Natural killer cell treated with Interleukin-12 subunit alpha and Interleukin-12 subunit beta and Interleukin-15 and Interleukin-18, amount 100 ng/mL, for 72 hours (primary cell): Measurements from ENCODE around the gene LAIR2. TPM values are rescaled to one million over a fixed set of nuclear protein-coding genes. Genes with fewer than 3 reads are reported as not detected.

Source experiments
- ATAC-seq, 2 donors: fragments of 150-1000 bp; cut with Tn5 transposase in 1 of 2; sonication (Bioruptor Pico), chemical (Tn5 transposase) in 1 of 2; 2 replicates each; pipeline ENCODE4 v1.10.0; 2021
- DNase-seq: peaks from one replicate; pipeline ENCODE4 v3.0.0; 2022; ENCODE audit warnings: low spot score
- H3K27ac Mint-ChIP-seq, 2 donors: 1 replicate in 1 of 2; 2 replicates in 1 of 2; pipeline ENCODE4 v1.8.0; 2022; ENCODE audit warnings: mixed read lengths in 2 of 2, mild to moderate bottlenecking in 1 of 2, moderate library complexity in 1 of 2
- H3K27me3 Mint-ChIP-seq, 2 donors: 1 replicate in 1 of 2; 2 replicates in 1 of 2; pipeline ENCODE4 v1.8.0; 2022; ENCODE audit warnings: mixed read lengths in 2 of 2
- H3K36me3 Mint-ChIP-seq: one replicate; pipeline ENCODE4 v1.8.0; 2022; ENCODE audit warnings: mixed read lengths
- H3K4me1 Mint-ChIP-seq, 2 donors: 1 replicate in 1 of 2; 2 replicates in 1 of 2; pipeline ENCODE4 v1.8.0; 2022; ENCODE audit warnings: low read depth in 2 of 2, mixed read lengths in 2 of 2, mild to moderate bottlenecking in 1 of 2
- H3K4me3 Mint-ChIP-seq: one replicate; pipeline ENCODE4 v1.8.0; 2022; ENCODE audit warnings: mixed read lengths
- H3K9me3 Mint-ChIP-seq: 2 replicates; pipeline ENCODE4 v1.8.0; 2022; ENCODE audit warnings: mixed read lengths
- total RNA-seq, 2 donors: library from RNA; stranded (reverse); gene quantifications; one replicate each; pipeline ENCODE4 v1.2.3, GENCODE V29; 2022

The LAIR2 gene
- total RNA-seq, 2 donors from 2014 or later: 18.4 to 48.0 TPM

DNA sequence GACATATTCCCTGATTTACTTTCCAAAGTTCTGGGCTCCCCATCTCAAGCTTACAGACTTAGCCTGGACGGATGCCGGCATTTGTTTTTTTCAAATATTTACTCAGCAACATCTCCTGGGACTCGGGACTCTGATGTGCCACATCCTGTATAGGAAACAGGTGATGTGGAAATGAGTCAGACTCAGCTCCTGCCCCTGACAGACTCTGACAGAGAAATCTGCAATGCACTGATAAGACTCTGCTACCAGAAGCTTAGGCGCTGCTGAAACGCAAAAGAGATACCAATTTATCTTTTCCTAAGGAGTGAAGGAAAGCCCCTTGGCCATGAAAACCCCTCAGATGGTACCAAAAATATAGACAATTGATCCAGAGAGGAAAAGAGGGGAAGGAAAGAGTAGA lies 16.2 kb downstream of the LAIR2 start:
- DNase-seq (no peak), ATAC-seq (peak; percentile 73 to 80)
- H3K4me1 Mint-ChIP-seq: peaks cover 45 to 54% of the 10 kb centered on the region in 2 donors
- H3K27me3 Mint-ChIP-seq: peaks cover 45 to 54% of the 10 kb centered on the region in 2 donors
- H3K36me3 Mint-ChIP-seq: peaks cover 5% of the 10 kb centered on the region
- H3K4me3 Mint-ChIP-seq: peak overlapping the region; percentile 73
- H3K9me3 Mint-ChIP-seq: peaks cover 8% of the 10 kb centered on the region
- H3K27ac Mint-ChIP-seq: peak overlapping the region in 1 of 2 donors; percentile 17

- Mint-ChIP-seq H3K27me3 (peaks cover 37 to 39% of the 10 kb centered on the region in 2 donors), H3K4me1 (peaks cover 52 to 63% of the 10 kb centered on the region in 2 donors)
- no peak for ATAC-seq
Observed at GRCh38 chr19:54521022-54521859, 18.6 kb downstream of the LAIR2 start.

GRCh38 chr19:54521860-54522513 lies 19.4 kb downstream of the LAIR2 start:
- H3K27me3 Mint-ChIP-seq: peaks cover 36% of the 10 kb centered on the region in 2 donors
- H3K4me3 Mint-ChIP-seq: peak overlapping the region; percentile 73
- H3K27ac Mint-ChIP-seq: peak overlapping the region; percentile 17 to 32

More at GRCh38 chr19:54521022-54521859, 18.6 kb downstream of the LAIR2 start:
- Mint-ChIP-seq H3K4me3 (peak overlapping the region; percentile 73), H3K27ac (peak overlapping the region; percentile 17 to 32), H3K36me3 (peaks cover 5% of the 10 kb centered on the region), H3K9me3 (peaks cover 8% of the 10 kb centered on the region)
- DNase-seq: no peak

GRCh38 chr19:54523403-54523802 lies 20.8 kb downstream of the LAIR2 start:
- Mint-ChIP-seq H3K27ac (peak overlapping the region; percentile 15 to 63), H3K27me3 (peaks cover 30 to 34% of the 10 kb centered on the region in 2 donors), H3K4me3 (peak overlapping the region; percentile 73), H3K9me3 (peaks cover 7% of the 10 kb centered on the region), H3K4me1 (peaks cover 65 to 71% of the 10 kb centered on the region in 2 donors), H3K36me3 (peaks cover 5% of the 10 kb centered on the region)
- ATAC-seq: peak; percentile 83 to 88
- peak; percentile 65 for DNase-seq

More at GRCh38 chr19:54521860-54522513, 19.4 kb downstream of the LAIR2 start:
- no peak for ATAC-seq
- Mint-ChIP-seq H3K4me1 (peaks cover 59 to 69% of the 10 kb centered on the region in 2 donors), H3K36me3 (peaks cover 5% of the 10 kb centered on the region), H3K9me3 (peaks cover 8% of the 10 kb centered on the region)
- no peak for DNase-seq

- no peaks in the 10 kb centered on the region for H3K36me3 Mint-ChIP-seq
- no peak overlapping the region for H3K4me3 Mint-ChIP-seq
- H3K4me1 Mint-ChIP-seq: peaks cover 64 to 72% of the 10 kb centered on the region in 2 donors
- peak overlapping the region in 1 of 2 donors; percentile 2 for H3K27ac Mint-ChIP-seq
- ATAC-seq (no peak), DNase-seq (no peak)
- peaks cover 7% of the 10 kb centered on the region for H3K9me3 Mint-ChIP-seq
- H3K27me3 Mint-ChIP-seq: peaks cover 18 to 30% of the 10 kb centered on the region in 2 donors
Observed at GRCh38 chr19:54525636-54526035, 23.0 kb downstream of the LAIR2 start.

DNA sequence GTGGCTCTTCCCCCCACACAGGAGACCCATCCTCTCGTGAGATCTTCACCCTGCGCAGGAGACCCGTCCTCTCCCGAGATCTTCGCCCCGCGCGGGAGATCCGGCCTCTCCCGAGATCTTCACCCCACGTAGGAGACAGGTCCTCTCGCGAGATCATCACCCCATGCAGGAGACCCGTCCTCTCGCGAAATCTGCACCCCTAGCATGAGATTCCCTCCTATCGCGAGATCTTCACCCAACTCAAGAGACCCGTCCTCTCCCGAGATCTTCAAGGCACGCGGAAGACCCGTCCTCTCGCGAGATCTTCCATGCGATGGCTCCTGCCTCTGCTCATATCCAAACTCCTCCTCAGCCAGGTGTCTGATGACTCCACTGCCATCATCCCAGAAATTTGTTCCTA lies 24.3 kb downstream of the LAIR2 start:
- Mint-ChIP-seq H3K4me3 (no peak overlapping the region), H3K9me3 (peaks cover 7% of the 10 kb centered on the region), H3K27me3 (peaks cover 7 to 19% of the 10 kb centered on the region in 2 donors), H3K27ac (peak overlapping the region; percentile 10 to 32), H3K4me1 (peaks cover 61 to 72% of the 10 kb centered on the region in 2 donors), H3K36me3 (no peaks in the 10 kb centered on the region)
- ATAC-seq (no peak), DNase-seq (no peak)

- ATAC-seq (no peak), DNase-seq (no peak)
- H3K27ac Mint-ChIP-seq: no peak overlapping the region
- H3K36me3 Mint-ChIP-seq: peaks cover 11% of the 10 kb centered on the region
- H3K9me3 Mint-ChIP-seq: peaks cover 7% of the 10 kb centered on the region
- H3K4me1 Mint-ChIP-seq: peaks cover 70 to 83% of the 10 kb centered on the region in 2 donors
- H3K4me3 Mint-ChIP-seq: peak overlapping the region; percentile 57
- H3K27me3 Mint-ChIP-seq: peaks cover 0 to 11% of the 10 kb centered on the region in 2 donors
Observed at GRCh38 chr19:54530866-54531265, 28.2 kb downstream of the LAIR2 start.

GRCh38 chr19:54532528-54532927 lies 29.9 kb downstream of the LAIR2 start:
- H3K27me3 Mint-ChIP-seq: peaks cover 0 to 9% of the 10 kb centered on the region in 2 donors
- H3K9me3 Mint-ChIP-seq: peaks cover 4% of the 10 kb centered on the region
- ATAC-seq (peak; percentile 98), DNase-seq (peak; percentile 88)
- peak overlapping the region; percentile 91 to 97 for H3K27ac Mint-ChIP-seq
- H3K4me1 Mint-ChIP-seq: peaks cover 66 to 81% of the 10 kb centered on the region in 2 donors
- H3K36me3 Mint-ChIP-seq: peaks cover 20% of the 10 kb centered on the region
- H3K4me3 Mint-ChIP-seq: peak overlapping the region; percentile 89

DNA sequence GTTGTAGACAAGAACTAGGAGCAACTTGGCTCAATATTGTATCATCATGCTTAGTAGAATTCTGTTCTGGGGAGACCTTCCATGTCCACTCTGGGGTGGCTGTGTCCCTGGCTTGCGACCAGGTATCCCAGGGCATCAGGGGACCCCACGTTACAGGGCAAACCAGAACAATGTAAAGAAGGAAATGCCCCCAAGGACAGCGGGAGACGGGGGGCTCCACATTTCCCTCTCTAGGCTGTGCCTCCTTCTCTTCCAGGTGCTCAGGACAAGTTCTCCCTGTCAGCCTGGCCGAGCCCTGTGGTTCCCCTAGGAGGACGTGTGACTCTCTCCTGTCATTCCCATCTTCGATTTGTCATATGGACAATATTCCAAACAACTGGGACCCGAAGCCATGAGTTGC lies 30.8 kb downstream of the LAIR2 start:
- Mint-ChIP-seq H3K27ac (peak overlapping the region; percentile 91 to 97), H3K36me3 (peaks cover 22% of the 10 kb centered on the region)

GRCh38 chr19:54534156-54534555 lies 31.5 kb downstream of the LAIR2 start:
- Mint-ChIP-seq H3K9me3 (no peaks in the 10 kb centered on the region), H3K4me3 (peak overlapping the region; percentile 89), H3K27me3 (peaks cover 0 to 5% of the 10 kb centered on the region in 2 donors), H3K4me1 (peaks cover 58 to 71% of the 10 kb centered on the region in 2 donors), H3K27ac (peak overlapping the region; percentile 91 to 97), H3K36me3 (peaks cover 27% of the 10 kb centered on the region)
- DNase-seq (no peak), ATAC-seq (no peak)

More for the DNA sequence above, 30.8 kb downstream of the LAIR2 start:
- DNase-seq (no peak), ATAC-seq (no peak)
- Mint-ChIP-seq H3K4me3 (peak overlapping the region; percentile 89), H3K4me1 (peaks cover 60 to 73% of the 10 kb centered on the region in 2 donors), H3K9me3 (peaks cover 4% of the 10 kb centered on the region), H3K27me3 (peaks cover 0 to 9% of the 10 kb centered on the region in 2 donors)

DNA sequence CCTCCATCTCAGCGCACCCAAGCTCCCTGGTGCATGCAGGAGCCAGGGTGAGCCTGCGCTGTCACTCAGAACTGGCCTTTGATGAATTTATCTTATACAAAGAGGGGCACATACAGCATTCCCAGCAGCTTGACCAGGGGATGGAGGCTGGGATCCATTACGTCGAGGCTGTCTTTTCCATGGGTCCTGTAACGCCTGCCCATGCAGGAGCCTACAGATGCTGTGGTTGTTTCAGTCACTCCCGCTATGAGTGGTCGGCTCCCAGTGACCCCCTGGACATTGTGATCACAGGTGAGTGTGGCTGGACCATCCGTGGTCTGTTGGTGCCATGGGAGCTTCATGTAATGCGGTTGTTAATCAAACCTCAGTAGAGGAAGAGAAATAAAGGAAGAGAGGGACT lies 33.0 kb downstream of the LAIR2 start:
- H3K4me3 Mint-ChIP-seq: peak overlapping the region; percentile 74

GRCh38 chr19:54536956-54537355 lies 34.3 kb downstream of the LAIR2 start:
- peaks cover 0 to 5% of the 10 kb centered on the region in 2 donors for H3K27me3 Mint-ChIP-seq
- ATAC-seq: no peak
- no peak for DNase-seq
- H3K27ac Mint-ChIP-seq: no peak overlapping the region
- peaks cover 54 to 62% of the 10 kb centered on the region in 2 donors for H3K4me1 Mint-ChIP-seq
- H3K36me3 Mint-ChIP-seq: peaks cover 27% of the 10 kb centered on the region
- no peak overlapping the region for H3K4me3 Mint-ChIP-seq
- no peaks in the 10 kb centered on the region for H3K9me3 Mint-ChIP-seq

More for the DNA sequence above, 33.0 kb downstream of the LAIR2 start:
- H3K27me3 Mint-ChIP-seq: peaks cover 0 to 5% of the 10 kb centered on the region in 2 donors
- peak overlapping the region; percentile 50 to 97 for H3K27ac Mint-ChIP-seq
- ATAC-seq: no peak
- H3K9me3 Mint-ChIP-seq: no peaks in the 10 kb centered on the region
- H3K36me3 Mint-ChIP-seq: peaks cover 27% of the 10 kb centered on the region
- DNase-seq: no peak
- peaks cover 55 to 65% of the 10 kb centered on the region in 2 donors for H3K4me1 Mint-ChIP-seq

DNA sequence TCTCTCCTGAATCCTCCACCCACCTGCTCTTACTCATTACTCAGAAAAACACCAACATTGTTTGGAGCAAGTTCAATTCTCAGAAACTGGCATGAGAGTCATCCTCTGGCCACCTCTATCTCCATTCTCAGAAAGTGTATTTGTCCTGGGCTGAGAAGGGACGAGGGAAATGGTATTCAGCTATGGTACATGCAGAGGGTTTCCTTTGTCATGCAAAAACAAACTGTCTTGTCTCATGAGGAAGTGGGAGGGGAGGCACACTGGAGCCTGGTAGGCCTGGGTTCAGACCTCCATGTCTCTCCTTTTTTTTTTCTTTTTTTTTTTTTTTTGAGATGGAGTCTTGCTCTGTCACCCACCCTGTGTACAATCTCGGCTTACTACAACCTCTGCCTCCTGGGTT lies 39.1 kb downstream of the LAIR2 start:
- Mint-ChIP-seq H3K27me3 (peaks cover 0 to 12% of the 10 kb centered on the region in 2 donors), H3K9me3 (no peaks in the 10 kb centered on the region), H3K36me3 (peaks cover 42% of the 10 kb centered on the region), H3K27ac (peak overlapping the region; percentile 56 to 73), H3K4me3 (no peak overlapping the region), H3K4me1 (peaks cover 44 to 47% of the 10 kb centered on the region in 2 donors)
- ATAC-seq (peak in 1 of 2 donors; percentile 61), DNase-seq (no peak)
